Measurements from ENCODE around the gene BBS12. TPM values are rescaled to one million over a fixed set of nuclear protein-coding genes. Genes with fewer than 3 reads are reported as not detected.

Gene BBS12
- polyA plus RNA-seq, 1 of the 3 experiments (the other 2 are of a cell fraction) = 1.5 TPM

- no peaks in the 10 kb centered on the region for H3K27me3 ChIP-seq (ENCODE audit: insufficient read depth)
- peak overlapping the region; percentile 79 to 80; a peak in 3 of 4 replicates for H3K27ac ChIP-seq (ENCODE audit: low read depth in 2 of 2, low read length in 1 of 2)
- WGBS (ENCODE audit: low lambda C conversion rate) = 11% methylated on average over 6 of the region's 6 CpGs
- H2AFZ ChIP-seq (ENCODE audit: low read depth) = peak overlapping the region; percentile 77
- no peaks in the 10 kb centered on the region for H3K79me2 ChIP-seq (ENCODE audit: insufficient read depth)
- peak overlapping the region in 1 of 2 experiments; percentile 18; a peak in 2 of 4 replicates for H3K4me3 ChIP-seq (ENCODE audit: low read depth in 2 of 2, low read length in 1 of 2)
- H3K4me2 ChIP-seq = peak overlapping the region; percentile 50
- peaks cover 26% of the 10 kb centered on the region for H3F3A ChIP-seq (replicated peaks; ENCODE audit: insufficient read depth)
- POLR2A ChIA-PET = no interaction called here
- no peaks in the 10 kb centered on the region for H4K20me1 ChIP-seq (ENCODE audit: insufficient read depth)
- CTCF ChIA-PET = interaction anchor here (0.9 to 1.4 kb wide), 2 partner anchors 130 to 147 kb away, joined by 3 to 4 read pairs; no protein-coding TSS in a partner anchor
- peak overlapping the region; percentile 50 for H3K9ac ChIP-seq
- DNase-seq = no peak
- H3K36me3 ChIP-seq (replicated peaks in 1 of 2; ENCODE audit: control insufficient read depth in 1 of 2, insufficient read depth in 2 of 2, low read length in 1 of 2) = no peaks in the 10 kb centered on the region
- H3K9me3 ChIP-seq = no peaks in the 10 kb centered on the region
- no peaks in the 10 kb centered on the region for H3K9me2 ChIP-seq
- H3K4me1 ChIP-seq (ENCODE audit: control insufficient read depth in 1 of 2, insufficient read depth in 2 of 2, low read depth in 1 of 2, low read length in 1 of 2) = peaks cover 0 to 24% of the 10 kb centered on the region in 2 experiments; a peak in 3 of 4 replicates
- TF ChIP-seq EP300 (IDR thresholded peaks at IDR 0.05; ENCODE audit: borderline replicate concordance in 1 of 2, low read depth in 1 of 2, low read length in 1 of 2) (peak in 1 of 2 experiments; percentile 97; a peak in 2 of 4 replicates), USF2 (IDR thresholded peaks at IDR 0.05; ENCODE audit: borderline replicate concordance, low read depth, low read length) (no peak), USF1 (IDR thresholded peaks at IDR 0.05; ENCODE audit: borderline replicate concordance, low read depth) (no peak), IRF3 (IDR thresholded peaks at IDR 0.05; ENCODE audit: low read depth, low read length) (no peak), TEAD4 (IDR thresholded peaks at IDR 0.05; ENCODE audit: borderline replicate concordance, insufficient read depth) (peak; percentile 99), ZBTB33 (IDR thresholded peaks at IDR 0.05; ENCODE audit: borderline replicate concordance, low read depth) (peak; percentile 55; the same call in 1 of the 2 replicates), FOSL2 (IDR thresholded peaks at IDR 0.05; ENCODE audit: borderline replicate concordance, low read depth) (peak; percentile 93), RXRA (IDR thresholded peaks at IDR 0.05; ENCODE audit: borderline replicate concordance, low read depth) (no peak; the same call in 1 of the 2 replicates), TCF12 (IDR thresholded peaks at IDR 0.05) (peak; percentile 89), POLR2AphosphoS5 (IDR thresholded peaks at IDR 0.05; ENCODE audit: low read depth, low read length) (peak; percentile 79; the same call in 1 of the 2 replicates), GATA2 (CRISPR knock-in tag; IDR thresholded peaks at IDR 0.05) (no peak), GABPA (IDR thresholded peaks at IDR 0.05; ENCODE audit: low read depth) (no peak), SIN3A (IDR thresholded peaks at IDR 0.05; ENCODE audit: borderline replicate concordance, low read depth, low read length) (no peak), NFIC (IDR thresholded peaks at IDR 0.05; ENCODE audit: borderline replicate concordance) (peak; percentile 99), SMC3 (IDR thresholded peaks at IDR 0.05; ENCODE audit: low read depth, low read length) (0 out of 2 replicates have a peak, but pooled peaks have one; percentile 14), JUND (IDR thresholded peaks at IDR 0.05) (peak; percentile 88), TAF1 (IDR thresholded peaks at IDR 0.05; ENCODE audit: borderline replicate concordance, low read depth, low read length) (peak; percentile 65; the same call in 1 of the 2 replicates), CHD2 (IDR thresholded peaks at IDR 0.05; ENCODE audit: low read length, partially characterized antibody) (no peak), FOXM1 (IDR thresholded peaks at IDR 0.05; ENCODE audit: low read depth) (peak; percentile 83; the same call in 1 of the 2 replicates), REST (IDR thresholded peaks at IDR 0.05; ENCODE audit: low read depth, low read length) (peak; percentile 73; the same call in 1 of the 2 replicates), EZH2phosphoT487 (IDR thresholded peaks at IDR 0.05; ENCODE audit: borderline replicate concordance, low read depth) (no peak), MAX (IDR thresholded peaks at IDR 0.05; ENCODE audit: low read depth) (peak; percentile 73; the same call in 1 of the 2 replicates)
Measured at GRCh38 chr4:122783301-122784215, 51.1 kb downstream of the BBS12 start.
